Glutamatergic neuron (in vitro differentiated cells): ENCODE data around the gene UMODL1. TPM values are rescaled to one million over a fixed set of nuclear protein-coding genes. Genes with fewer than 3 reads are reported as not detected.
A peak's percentile ranks its signal among the peaks of the same experiment; 100 is the strongest.

Experiments used
- DNase-seq: peaks from one replicate; pipeline ENCODE4 v3.0.0; 2022
- H3K27ac Mint-ChIP-seq: one replicate; pipeline ENCODE4 v1.8.0; 2020; ENCODE audit warnings: mild to moderate bottlenecking, mixed read lengths, inconsistent platforms; ENCODE audit not compliant: unreplicated experiment
- H3K27me3 Mint-ChIP-seq: one replicate; pipeline ENCODE4 v1.8.0; 2020; ENCODE audit warnings: mild to moderate bottlenecking, moderate library complexity, mixed read lengths, inconsistent platforms; ENCODE audit not compliant: unreplicated experiment
- H3K36me3 Mint-ChIP-seq: one replicate; pipeline ENCODE4 v1.8.0; 2020; ENCODE audit warnings: mild to moderate bottlenecking, mixed read lengths, inconsistent platforms; ENCODE audit not compliant: unreplicated experiment
- H3K4me1 Mint-ChIP-seq: one replicate; pipeline ENCODE4 v1.8.0; 2020; ENCODE audit warnings: mild to moderate bottlenecking, low read depth, mixed read lengths, inconsistent platforms; ENCODE audit not compliant: unreplicated experiment
- H3K4me3 Mint-ChIP-seq: one replicate; pipeline ENCODE4 v1.8.0; 2020; ENCODE audit warnings: mild to moderate bottlenecking, mixed read lengths, inconsistent platforms; ENCODE audit not compliant: unreplicated experiment
- H3K9me3 Mint-ChIP-seq: one replicate; pipeline ENCODE4 v1.8.0; 2020; ENCODE audit warnings: mild to moderate bottlenecking, moderate library complexity, mixed read lengths, inconsistent platforms; ENCODE audit not compliant: unreplicated experiment
- CTCF ChIP-seq: fragments of 200-600 bp; sonication (generic); IDR thresholded peaks from one replicate; pipeline ENCODE4 v1.5.0; 2021; ENCODE audit not compliant: partially characterized antibody, unreplicated experiment
- total RNA-seq: library from RNA; stranded (reverse); fragmentation: NEBNext Ultra II Directional; extraction: Animal tissue kit (Norgen Biotek cat#: 25700); gene quantifications from one replicate; pipeline ENCODE4 v1.2.1, GENCODE V29; 2021; ENCODE audit not compliant: unreplicated experiment

Gene UMODL1
- total RNA-seq, 1 donor from 2014 or later = not detected

- TF ChIP-seq CTCF = no peak
- DNase-seq = no peak
- H3K27me3 Mint-ChIP-seq = peaks cover 2% of the 10 kb centered on the region
- peaks cover under 1% of the 10 kb centered on the region for H3K9me3 Mint-ChIP-seq
- H3K4me1 Mint-ChIP-seq = peaks cover 5% of the 10 kb centered on the region
- no peak overlapping the region for H3K27ac Mint-ChIP-seq
- H3K4me3 Mint-ChIP-seq = no peak overlapping the region
- H3K36me3 Mint-ChIP-seq = no peaks in the 10 kb centered on the region
These were observed 54.7 kb downstream of the UMODL1 start for GRCh38 chr21:42125571-42126544.

- Mint-ChIP-seq H3K4me3 (no peak overlapping the region), H3K36me3 (no peaks in the 10 kb centered on the region), H3K27me3 (peaks cover 2% of the 10 kb centered on the region), H3K27ac (no peak overlapping the region), H3K4me1 (no peaks in the 10 kb centered on the region), H3K9me3 (no peaks in the 10 kb centered on the region)
- no peak for DNase-seq
- TF ChIP-seq CTCF = no peak
These were observed 56.3 kb downstream of the UMODL1 start for GRCh38 chr21:42127164-42128150.

- H3K27me3 Mint-ChIP-seq = no peaks in the 10 kb centered on the region
- no peaks in the 10 kb centered on the region for H3K36me3 Mint-ChIP-seq
- peak overlapping the region; percentile 59 for H3K27ac Mint-ChIP-seq
- DNase-seq = no peak
- no peak for TF ChIP-seq CTCF
- no peaks in the 10 kb centered on the region for H3K4me1 Mint-ChIP-seq
- no peak overlapping the region for H3K4me3 Mint-ChIP-seq
- H3K9me3 Mint-ChIP-seq = no peaks in the 10 kb centered on the region
These were observed 58.5 kb downstream of the UMODL1 start for GRCh38 chr21:42129300-42130266.

GRCh38 chr21:42130441-42130840 is 59.3 kb downstream of the UMODL1 start:
- no peak for TF ChIP-seq CTCF
- Mint-ChIP-seq H3K4me1 (peaks cover under 1% of the 10 kb centered on the region), H3K4me3 (no peak overlapping the region), H3K27me3 (no peaks in the 10 kb centered on the region), H3K36me3 (no peaks in the 10 kb centered on the region), H3K27ac (no peak overlapping the region), H3K9me3 (no peaks in the 10 kb centered on the region)
- DNase-seq = no peak
